ENCODE data around the gene CDC42BPA. TPM values are rescaled to one million over a fixed set of nuclear protein-coding genes. Genes with fewer than 3 reads are reported as not detected.

Gene CDC42BPA
- total RNA-seq, 4 donors from 2014 or later, result 49.0 to 102 (median 54.2) TPM

- WGBS, 2 donors (ENCODE audit: low coverage in 1 of 2), result 70 to 80% methylated on average over 1 of the region's 1 CpG
- H3K4me1 ChIP-seq, result no peaks in the 10 kb centered on the region
- in situ Hi-C loops (cut with MboI; ENCODE audit: low pct_ligation_motif_present in 1 of 4, low pct_unique_long_range_greater_than_20kb in 1 of 4, low sequenced_read_pairs in 3 of 4), result no loop called here
- no peak for TF ChIP-seq EP300 (IDR thresholded peaks at IDR 0.05; ENCODE audit: low read depth)
- no peak for TF ChIP-seq CTCF (IDR thresholded peaks at IDR 0.05)
- no peak for TF ChIP-seq POLR2AphosphoS5 (IDR thresholded peaks at IDR 0.05)
- no peak for TF ChIP-seq POLR2A (IDR thresholded peaks at IDR 0.05)
- peaks cover 0 to 3% (median 0%) of the 10 kb centered on the region in 4 donors for H3K36me3 ChIP-seq
- DNase-seq, result no peak
- intact Hi-C loops (cut with DNase I; ENCODE audit: low total_unique reads), result no loop called here
- no peak overlapping the region for H3K27ac ChIP-seq
- no peak overlapping the region for H3K4me3 ChIP-seq
- no peaks in the 10 kb centered on the region for H3K9me3 ChIP-seq
- no peaks in the 10 kb centered on the region for H3K27me3 ChIP-seq
Measured at GRCh38 chr1:227066999-227067398, 251.3 kb downstream of the CDC42BPA start.

GRCh38 chr1:227065311-227065710 is 253.0 kb downstream of the CDC42BPA start:
- 75 to 77% methylated on average over 2 of the region's 2 CpGs for WGBS, 2 donors (ENCODE audit: low coverage in 1 of 2)
- Histone ChIP-seq H3K27me3 (no peaks in the 10 kb centered on the region), H3K36me3 (no peaks in the 10 kb centered on the region), H3K4me1 (no peaks in the 10 kb centered on the region), H3K27ac (no peak overlapping the region), H3K4me3 (no peak overlapping the region), H3K9me3 (no peaks in the 10 kb centered on the region)
- intact Hi-C loops (cut with DNase I; ENCODE audit: low total_unique reads), result no loop called here
- in situ Hi-C loops (cut with MboI; ENCODE audit: low pct_ligation_motif_present in 1 of 4, low pct_unique_long_range_greater_than_20kb in 1 of 4, low sequenced_read_pairs in 3 of 4), result no loop called here
- DNase-seq, result no peak
- no peak for TF ChIP-seq EP300 (IDR thresholded peaks at IDR 0.05; ENCODE audit: low read depth)
- no peak for TF ChIP-seq POLR2AphosphoS5 (IDR thresholded peaks at IDR 0.05)
- no peak for TF ChIP-seq CTCF (IDR thresholded peaks at IDR 0.05)
- no peak for TF ChIP-seq POLR2A (IDR thresholded peaks at IDR 0.05)

- H3K36me3 ChIP-seq, result no peaks in the 10 kb centered on the region
- H3K4me1 ChIP-seq, result no peaks in the 10 kb centered on the region
- DNase-seq, result no peak
- intact Hi-C loops (cut with DNase I; ENCODE audit: low total_unique reads), result no loop called here
- no peak overlapping the region for H3K4me3 ChIP-seq
- H3K9me3 ChIP-seq, result no peaks in the 10 kb centered on the region
- in situ Hi-C loops (cut with MboI; ENCODE audit: low pct_ligation_motif_present in 1 of 4, low pct_unique_long_range_greater_than_20kb in 1 of 4, low sequenced_read_pairs in 3 of 4), result no loop called here
- WGBS, 2 donors (ENCODE audit: low coverage in 1 of 2), result 69 to 77% methylated on average over 2 of the region's 2 CpGs
- TF ChIP-seq POLR2AphosphoS5 (IDR thresholded peaks at IDR 0.05) (no peak), EP300 (IDR thresholded peaks at IDR 0.05; ENCODE audit: low read depth) (no peak), CTCF (IDR thresholded peaks at IDR 0.05) (no peak), POLR2A (IDR thresholded peaks at IDR 0.05) (no peak)
- H3K27me3 ChIP-seq, result no peaks in the 10 kb centered on the region
- H3K27ac ChIP-seq, result no peak overlapping the region
Measured at GRCh38 chr1:227062306-227062705, 256.0 kb downstream of the CDC42BPA start.

- no peak for DNase-seq
- intact Hi-C loops (cut with DNase I; ENCODE audit: low total_unique reads), result no loop called here
Measured at GRCh38 chr1:227059076-227059475, 259.2 kb downstream of the CDC42BPA start.

More at GRCh38 chr1:227059076-227059475, 259.2 kb downstream of the CDC42BPA start:
- H3K9me3 ChIP-seq, result no peaks in the 10 kb centered on the region
- H3K4me3 ChIP-seq, result no peak overlapping the region
- H3K27ac ChIP-seq, result no peak overlapping the region
- H3K27me3 ChIP-seq, result no peaks in the 10 kb centered on the region
- H3K4me1 ChIP-seq, result no peaks in the 10 kb centered on the region
- WGBS, 2 donors (ENCODE audit: low coverage in 1 of 2), result 74 to 81% methylated on average over 4 of the region's 4 CpGs
- in situ Hi-C loops (cut with MboI; ENCODE audit: low pct_ligation_motif_present in 1 of 4, low pct_unique_long_range_greater_than_20kb in 1 of 4, low sequenced_read_pairs in 3 of 4), result no loop called here
- no peaks in the 10 kb centered on the region for H3K36me3 ChIP-seq
- TF ChIP-seq EP300 (IDR thresholded peaks at IDR 0.05; ENCODE audit: low read depth) (no peak), POLR2A (IDR thresholded peaks at IDR 0.05) (no peak), CTCF (IDR thresholded peaks at IDR 0.05) (no peak), POLR2AphosphoS5 (IDR thresholded peaks at IDR 0.05) (no peak)
